OCI-M2 (cell line): Measurements from ENCODE around the gene TMEM37.

ENCODE experiments used
- DNase-seq: peaks from one replicate; lab custom pipeline; 2025; ENCODE audit not compliant: unreplicated experiment; lab: John Stamatoyannopoulos, UW

Gene TMEM37

GRCh38 chr2:119453972-119454593, 22.4 kb downstream of the TMEM37 start:
- DNase-seq = no peak

GRCh38 chr2:119455066-119455718, 23.5 kb downstream of the TMEM37 start:
- no peak for DNase-seq

- no peak for DNase-seq
Measured at GRCh38 chr2:119460076-119460475, 28.4 kb downstream of the TMEM37 start.

- DNase-seq = no peak
Measured at GRCh38 chr2:119461811-119462210, 30.2 kb downstream of the TMEM37 start.

- no peak for DNase-seq
Measured at GRCh38 chr2:119462574-119462973, 30.9 kb downstream of the TMEM37 start.

GRCh38 chr2:119463136-119463535, 31.5 kb downstream of the TMEM37 start:
- no peak for DNase-seq

- DNase-seq = no peak
Measured at GRCh38 chr2:119463990-119464389, 32.3 kb downstream of the TMEM37 start.

- DNase-seq = no peak
Measured at GRCh38 chr2:119464981-119465380, 33.3 kb downstream of the TMEM37 start.

- no peak for DNase-seq
Measured at GRCh38 chr2:119465687-119466086, 34.0 kb downstream of the TMEM37 start.

- DNase-seq = no peak
Measured at GRCh38 chr2:119466373-119466772, 34.7 kb downstream of the TMEM37 start.

GRCh38 chr2:119468154-119468955, 36.7 kb downstream of the TMEM37 start:
- DNase-seq = no peak

GRCh38 chr2:119469131-119469530, 37.5 kb downstream of the TMEM37 start:
- no peak for DNase-seq

GRCh38 chr2:119469661-119470297, 38.1 kb downstream of the TMEM37 start:
- no peak for DNase-seq

- no peak for DNase-seq
Measured at GRCh38 chr2:119472749-119473148, 41.1 kb downstream of the TMEM37 start.

GRCh38 chr2:119473621-119474370, 42.1 kb downstream of the TMEM37 start:
- no peak for DNase-seq

GRCh38 chr2:119474371-119475224, 42.9 kb downstream of the TMEM37 start:
- DNase-seq = no peak

- DNase-seq = no peak
Measured at GRCh38 chr2:119475225-119475856, 43.7 kb downstream of the TMEM37 start.

GRCh38 chr2:119475857-119476244, 44.2 kb downstream of the TMEM37 start:
- no peak for DNase-seq

GRCh38 chr2:119476301-119477112, 44.9 kb downstream of the TMEM37 start:
- peak; percentile 30 for DNase-seq
